Endodermal cell (in vitro differentiated cells): ENCODE measurements around the gene SIK2. TPM values are rescaled to one million over a fixed set of nuclear protein-coding genes. Genes with fewer than 3 reads are reported as not detected.
A peak's percentile ranks its signal among the peaks of the same experiment; 100 is the strongest.

Experiments
- DNase-seq: peaks from one replicate; pipeline ENCODE4 v3.0.0-alpha.2; 2017
- H3K27ac ChIP-seq: 2 replicates; pipeline ENCODE4 v1.5.1; 2013; ENCODE audit warnings: mild to moderate bottlenecking, low read depth, low read length, moderate library complexity
- H3K27me3 ChIP-seq: 2 replicates; pipeline ENCODE4 v1.6.1; 2013; ENCODE audit warnings: mild to moderate bottlenecking, low read length, moderate library complexity; ENCODE audit not compliant: insufficient read depth, control insufficient read depth, poor library complexity, severe bottlenecking
- H3K36me3 ChIP-seq: 2 replicates; pipeline ENCODE4 v1.7.0; 2013; ENCODE audit warnings: mild to moderate bottlenecking, low read length, moderate library complexity; ENCODE audit not compliant: control insufficient read depth, insufficient read depth
- H3K4me1 ChIP-seq: one replicate; pipeline ENCODE4 v1.7.0; 2013; ENCODE audit warnings: low read length; ENCODE audit not compliant: control insufficient read depth, insufficient read depth
- H3K4me3 ChIP-seq: 2 replicates; pipeline ENCODE4 v1.5.1; 2013; ENCODE audit warnings: mild to moderate bottlenecking, low read length, moderate library complexity
- H3K9ac ChIP-seq: 2 replicates; pipeline ENCODE4 v1.6.1; 2013; ENCODE audit warnings: mild to moderate bottlenecking, low read length, moderate library complexity; ENCODE audit not compliant: poor library complexity, severe bottlenecking; ENCODE audit errors: extremely low read depth
- H3K9me3 ChIP-seq: 2 replicates; pipeline ENCODE4 v1.6.1; 2013; ENCODE audit warnings: mild to moderate bottlenecking, low read length, moderate library complexity; ENCODE audit not compliant: control insufficient read depth
- H3K27ac Mint-ChIP-seq: 2 replicates; pipeline ENCODE4 v1.8.0; 2020; ENCODE audit warnings: mixed read lengths
- H3K27me3 Mint-ChIP-seq: 2 replicates; pipeline ENCODE4 v1.8.0; 2021; ENCODE audit warnings: mild to moderate bottlenecking, mixed read lengths; ENCODE audit not compliant: insufficient read depth
- H3K36me3 Mint-ChIP-seq: 2 replicates; pipeline ENCODE4 v1.8.0; 2020; ENCODE audit warnings: low read depth, mixed read lengths
- H3K4me1 Mint-ChIP-seq: 2 replicates; pipeline ENCODE4 v1.8.0; 2020; ENCODE audit warnings: mixed read lengths
- H3K4me3 Mint-ChIP-seq: 2 replicates; pipeline ENCODE4 v1.8.0; 2020; ENCODE audit warnings: mild to moderate bottlenecking, moderate library complexity, mixed read lengths
- H3K9me3 Mint-ChIP-seq: 2 replicates; pipeline ENCODE4 v1.8.0; 2020; ENCODE audit warnings: mild to moderate bottlenecking, mixed read lengths
- CTCF ChIP-seq: fragments of 200-600 bp; sonication (generic); conservative IDR thresholded peaks from 2 replicates; pipeline ENCODE4 v1.5.0; 2021; ENCODE audit warnings: antibody characterized with exemption, mild to moderate bottlenecking
- WGBS, 2 experiments: methylation state at CpG; one replicate each; pipeline versions ENCODE4 v1.1.5 to v1.1.7; 2013; ENCODE audit warnings: missing lambda C conversion rate in 2 of 2, mixed read lengths in 1 of 2; ENCODE audit not compliant: insufficient coverage in 1 of 2, insufficient read length in 1 of 2; 5-methylcytosine and 5-hydroxymethylcytosine counted together
- total RNA-seq, 2 donors: library from RNA; stranded (reverse); fragmentation: NEBNext Ultra II Directional in 1 of 2; extraction: Animal tissue kit (Norgen Biotek cat#: 25700) in 1 of 2; gene quantifications; 2 replicates in 1 of 2; 3 replicates in 1 of 2; pipeline ENCODE4 v1.2.1, GENCODE V29; 2021

The SIK2 gene
- total RNA-seq, 2 donors from 2014 or later: 13.2 to 13.4 TPM

DNA sequence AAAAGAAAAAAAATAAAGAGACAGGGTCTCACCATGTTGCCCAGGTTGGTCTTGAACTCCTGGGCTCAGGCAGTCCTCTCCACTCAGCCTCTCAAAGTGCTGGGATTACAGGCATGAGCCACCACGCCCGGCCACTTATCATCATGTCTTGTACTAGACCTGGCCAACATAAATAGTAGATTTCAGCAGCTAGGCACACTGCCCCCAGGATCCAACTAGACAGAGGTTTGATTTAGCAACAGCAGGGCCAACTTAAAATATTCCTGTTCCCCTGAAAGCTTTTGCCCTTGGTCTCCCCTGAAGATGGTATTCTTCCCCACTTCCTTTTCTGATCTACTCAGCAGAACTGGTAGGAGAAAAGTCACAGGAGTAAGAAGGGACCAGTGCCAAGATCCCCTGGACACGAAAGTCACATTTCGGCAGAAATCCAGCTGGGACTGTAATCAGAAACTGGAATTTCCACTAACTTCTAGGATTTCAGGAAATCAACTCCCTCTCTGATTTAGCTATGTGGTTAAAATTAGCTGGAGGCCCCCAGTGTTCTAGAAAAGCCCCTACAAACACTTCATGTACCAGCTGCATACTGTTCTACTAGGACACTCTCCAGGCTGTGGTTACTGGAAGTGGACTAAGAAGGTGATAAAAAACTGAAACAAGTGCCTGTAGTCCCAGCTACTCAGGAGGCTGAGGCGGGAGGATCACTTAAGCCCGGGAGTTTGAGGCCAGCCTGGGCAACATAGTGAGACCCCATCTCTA lies 172.9 kb downstream of the SIK2 start:
- Histone ChIP-seq H3K27me3 (no peaks in the 10 kb centered on the region), H3K36me3 (no peaks in the 10 kb centered on the region), H3K9ac (no peak overlapping the region), H3K27ac (no peak overlapping the region), H3K4me3 (no peak overlapping the region), H3K9me3 (no peaks in the 10 kb centered on the region), H3K4me1 (peaks cover 7% of the 10 kb centered on the region)
- peaks cover 23% of the 10 kb centered on the region for H3K4me1 Mint-ChIP-seq
- no peaks in the 10 kb centered on the region for H3K9me3 Mint-ChIP-seq
- DNase-seq: peak; percentile 14
- WGBS, 2 experiments: 96 to 97% methylated on average over 6 of the region's 6 CpGs
- H3K27me3 Mint-ChIP-seq: no peaks in the 10 kb centered on the region
- no peaks in the 10 kb centered on the region for H3K36me3 Mint-ChIP-seq
- no peak for TF ChIP-seq CTCF
- no peak overlapping the region for H3K27ac Mint-ChIP-seq
- H3K4me3 Mint-ChIP-seq: no peak overlapping the region

DNA sequence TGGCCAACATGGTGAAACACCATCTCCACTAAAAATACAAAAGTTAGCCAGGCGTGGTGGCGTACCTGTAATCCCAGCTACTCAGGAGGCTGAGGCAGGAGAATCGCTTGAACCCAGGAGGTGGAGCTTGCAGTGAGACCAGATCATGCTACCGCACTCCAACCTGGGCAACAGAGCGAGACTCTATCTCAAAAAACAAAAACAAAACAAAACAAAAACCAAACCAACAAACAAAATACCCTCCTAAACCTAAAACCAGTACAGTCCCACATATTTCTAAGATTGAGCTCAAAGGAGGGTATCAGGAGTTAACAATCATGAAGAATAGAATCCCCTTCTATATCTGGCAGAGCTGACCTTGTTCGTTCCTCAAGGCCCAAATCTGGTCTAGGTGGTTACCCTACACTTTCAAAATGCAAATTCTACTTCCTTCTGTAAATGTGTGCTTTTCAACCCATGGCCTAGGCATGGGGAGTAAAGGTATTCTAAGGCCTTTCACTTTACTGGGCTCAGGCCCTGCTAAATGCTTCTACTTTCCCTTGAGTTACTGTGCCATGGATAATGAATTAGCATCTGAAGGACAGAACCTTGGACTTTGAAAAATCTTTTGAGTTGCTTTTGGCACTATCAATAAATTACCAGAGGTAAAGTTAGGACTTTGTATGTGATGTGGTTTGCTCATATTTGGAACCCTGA lies 174.3 kb downstream of the SIK2 start:
- Histone ChIP-seq H3K9me3 (no peaks in the 10 kb centered on the region), H3K4me1 (peaks cover 7% of the 10 kb centered on the region), H3K27me3 (no peaks in the 10 kb centered on the region), H3K36me3 (no peaks in the 10 kb centered on the region), H3K4me3 (no peak overlapping the region), H3K27ac (no peak overlapping the region), H3K9ac (no peak overlapping the region)
- Mint-ChIP-seq H3K4me3 (no peak overlapping the region), H3K27me3 (no peaks in the 10 kb centered on the region), H3K36me3 (no peaks in the 10 kb centered on the region), H3K27ac (no peak overlapping the region), H3K9me3 (no peaks in the 10 kb centered on the region), H3K4me1 (peaks cover 19% of the 10 kb centered on the region)
- no peak for TF ChIP-seq CTCF
- WGBS, 2 experiments: 85 to 96% methylated on average over 4 to 6 of the region's 6 CpGs
- no peak for DNase-seq

- no peak for DNase-seq
- no peaks in the 10 kb centered on the region for H3K9me3 ChIP-seq
- no peaks in the 10 kb centered on the region for H3K36me3 Mint-ChIP-seq
- H3K9ac ChIP-seq: peak overlapping the region; percentile 12
- WGBS, 2 experiments: 71 to 89% methylated on average over 3 to 4 of the region's 4 CpGs
- H3K9me3 Mint-ChIP-seq: no peaks in the 10 kb centered on the region
- peak overlapping the region; percentile 62 for H3K27ac Mint-ChIP-seq
- H3K4me3 Mint-ChIP-seq: no peak overlapping the region
- peak; percentile 89 for TF ChIP-seq CTCF
- peaks cover 24% of the 10 kb centered on the region for H3K4me1 Mint-ChIP-seq
- peak overlapping the region; percentile 38 for H3K4me3 ChIP-seq
- no peaks in the 10 kb centered on the region for H3K36me3 ChIP-seq
- H3K27me3 Mint-ChIP-seq: no peaks in the 10 kb centered on the region
- no peak overlapping the region for H3K27ac ChIP-seq
- H3K27me3 ChIP-seq: no peaks in the 10 kb centered on the region
- H3K4me1 ChIP-seq: peaks cover 7% of the 10 kb centered on the region
These were observed 175.1 kb downstream of the SIK2 start for GRCh38 chr11:111777094-111778046.
